Right lobe of liver (tissue), 4 donors: Measurements from ENCODE around the gene SEMA4D.

ENCODE experiments used
- CTCF ChIP-seq, 4 donors: fragments of 200-600 bp in 3 of 4; fragments of 450-650 bp in 1 of 4; IDR thresholded peaks; one replicate each; pipeline versions ENCODE4 v1.5.1 to v1.8.0; 2016 to 2022; ENCODE audit warnings: antibody characterized with exemption in 4 of 4, mild to moderate bottlenecking in 2 of 4
- POLR2A ChIP-seq: fragments of 450-650 bp; IDR thresholded peaks from one replicate; pipeline ENCODE4 v1.6.1; 2017; ENCODE audit warnings: antibody characterized with exemption, mild to moderate bottlenecking
- donor health status: DM: no; HTN: no; CAD: no.
- donor health status: DM: no; HTN: no; CAD: no.
- donor health status: DM: no; HTN: yes; CAD: no.

DNA sequence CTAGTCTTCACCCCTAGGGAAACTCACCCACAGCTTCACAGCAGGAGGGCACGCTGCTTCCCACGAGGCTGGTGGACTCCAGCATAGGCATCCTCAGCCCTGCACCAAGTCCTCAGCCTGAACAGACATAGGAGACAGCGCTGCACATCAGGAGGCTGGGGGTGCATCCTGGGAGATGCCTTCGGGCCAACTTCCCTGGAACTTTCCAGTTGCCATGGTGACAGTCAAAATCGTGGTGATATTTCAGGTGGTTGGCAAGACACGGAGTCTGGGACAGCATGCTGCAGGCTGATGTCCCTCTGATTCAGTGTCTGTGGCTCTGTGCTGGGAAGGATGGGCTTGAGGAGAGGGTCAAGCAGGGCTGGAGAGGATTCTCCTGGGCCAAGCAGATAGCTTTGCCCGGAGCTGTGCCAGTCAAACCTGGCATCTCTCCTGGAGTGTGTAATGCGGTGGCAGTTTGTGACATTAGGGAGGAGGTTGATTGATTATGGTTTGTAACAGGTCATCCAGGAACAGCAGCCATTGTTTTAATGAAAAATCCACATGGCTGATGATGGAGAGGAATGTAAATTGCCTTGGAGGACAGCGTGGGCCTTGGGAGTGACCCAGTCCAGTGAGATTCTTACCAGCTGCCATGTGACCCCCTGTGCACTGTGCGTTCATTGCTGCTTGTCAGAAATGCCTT, 35.6 kb upstream of the SEMA4D start:
- TF ChIP-seq CTCF (IDR thresholded peaks at IDR 0.05) (no peak), POLR2A (no peak)
